Measurements from ENCODE around the gene GJC2.

GRCh38 chr1:228176461-228177182 lies 26.9 kb downstream of the GJC2 start:
- TF ChIP-seq CTCF (conservative IDR thresholded peaks at IDR 0.05; ENCODE audit: low read length) (no peak), EZH2phosphoT487 (IDR thresholded peaks at IDR 0.05; ENCODE audit: borderline replicate concordance) (no peak)
